Activated naive CD4-positive, alpha-beta T cell treated with anti-CD3 and anti-CD28 coated beads, Interleukin-2, amount 50 U/mL, for 72 hours (primary cell): Measurements from ENCODE around the gene OR10P1. TPM values are rescaled to one million over a fixed set of nuclear protein-coding genes. Genes with fewer than 3 reads are reported as not detected.

ENCODE experiments used
- ATAC-seq, 2 donors: fragments of 150-1000 bp; cut with Tn5 transposase; 2 replicates each; pipeline ENCODE4 v1.10.0; 2021; ENCODE audit warnings: mild to moderate bottlenecking in 2 of 2, moderate library complexity in 2 of 2
- DNase-seq, 2 donors: peaks; one replicate each; pipeline ENCODE4 v3.0.0; 2021 to 2022; ENCODE audit warnings: low spot score in 2 of 2
- H3K27ac Mint-ChIP-seq, 2 donors: one replicate each; pipeline ENCODE4 v1.8.0; 2022; ENCODE audit warnings: mild to moderate bottlenecking in 2 of 2, mixed read lengths in 2 of 2
- H3K36me3 Mint-ChIP-seq, 2 donors: one replicate each; pipeline ENCODE4 v1.8.0; 2022; ENCODE audit warnings: mixed read lengths in 2 of 2
- H3K9me3 Mint-ChIP-seq, 2 donors: one replicate each; pipeline ENCODE4 v1.8.0; 2022; ENCODE audit warnings: mixed read lengths in 2 of 2
- total RNA-seq, 2 donors: library from RNA; stranded (reverse); gene quantifications; one replicate each; pipeline ENCODE4 v1.2.3, GENCODE V29; 2022

OR10P1 gene
- total RNA-seq, 2 donors from 2014 or later, result not detected

GRCh38 chr12:55670276-55670675 lies 33.6 kb downstream of the OR10P1 start:
- H3K9me3 Mint-ChIP-seq, result no peaks in the 10 kb centered on the region
- DNase-seq (no peak), ATAC-seq (no peak)
- no peaks in the 10 kb centered on the region for H3K36me3 Mint-ChIP-seq
- peak overlapping the region in 1 of 2 donors; percentile 18 for H3K27ac Mint-ChIP-seq

- H3K9me3 Mint-ChIP-seq, result no peaks in the 10 kb centered on the region
- no peak for DNase-seq
- no peak for ATAC-seq
- no peaks in the 10 kb centered on the region for H3K36me3 Mint-ChIP-seq
- no peak overlapping the region for H3K27ac Mint-ChIP-seq
Measured at GRCh38 chr12:55671746-55672145, 35.1 kb downstream of the OR10P1 start.

DNA sequence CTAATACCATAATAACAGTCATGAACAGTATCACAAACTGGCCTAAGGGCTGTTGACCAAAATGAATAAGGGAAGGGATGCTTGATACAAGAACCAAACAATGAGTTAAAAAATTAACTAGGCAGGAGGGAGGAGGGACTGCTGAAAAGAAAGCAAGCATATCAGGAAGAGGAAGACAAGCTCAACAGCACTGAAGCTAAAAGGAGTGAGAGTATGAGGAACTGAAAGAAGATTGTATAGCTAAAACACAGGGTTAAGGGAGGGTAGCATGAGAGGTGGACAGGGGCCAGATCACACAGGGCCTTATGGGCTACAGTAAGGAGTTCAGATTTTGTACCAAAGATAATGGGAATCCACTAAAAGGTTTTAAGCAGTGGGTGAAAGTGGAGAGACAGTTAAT lies 36.9 kb downstream of the OR10P1 start:
- ATAC-seq (no peak), DNase-seq (no peak)
- Mint-ChIP-seq H3K27ac (no peak overlapping the region), H3K36me3 (no peaks in the 10 kb centered on the region), H3K9me3 (no peaks in the 10 kb centered on the region)

- ATAC-seq (no peak), DNase-seq (no peak)
- H3K36me3 Mint-ChIP-seq, result no peaks in the 10 kb centered on the region
- no peaks in the 10 kb centered on the region for H3K9me3 Mint-ChIP-seq
- H3K27ac Mint-ChIP-seq, result no peak overlapping the region
Measured at GRCh38 chr12:55675666-55676065, 39.0 kb downstream of the OR10P1 start.

DNA sequence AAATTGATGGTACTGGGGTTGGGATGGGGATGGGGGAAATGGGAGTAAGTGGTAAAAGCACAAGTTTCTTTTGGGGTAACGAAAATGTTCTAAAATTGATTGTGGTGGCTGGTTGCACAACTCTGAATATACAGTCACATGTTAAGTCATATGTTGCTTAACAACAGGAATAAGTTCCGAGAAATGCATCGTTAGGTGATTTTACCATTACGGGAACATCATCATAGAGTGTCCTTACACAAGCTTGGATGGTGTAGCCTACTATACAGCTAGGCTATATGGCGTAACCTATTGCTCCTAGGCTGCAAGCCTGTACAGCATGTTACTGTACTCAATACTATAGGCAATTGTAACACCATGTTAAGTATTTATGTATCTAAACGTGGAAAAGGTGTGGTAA lies 40.0 kb downstream of the OR10P1 start:
- DNase-seq, result no peak
- Mint-ChIP-seq H3K9me3 (no peaks in the 10 kb centered on the region), H3K36me3 (no peaks in the 10 kb centered on the region), H3K27ac (no peak overlapping the region)
- ATAC-seq, result no peak

DNA sequence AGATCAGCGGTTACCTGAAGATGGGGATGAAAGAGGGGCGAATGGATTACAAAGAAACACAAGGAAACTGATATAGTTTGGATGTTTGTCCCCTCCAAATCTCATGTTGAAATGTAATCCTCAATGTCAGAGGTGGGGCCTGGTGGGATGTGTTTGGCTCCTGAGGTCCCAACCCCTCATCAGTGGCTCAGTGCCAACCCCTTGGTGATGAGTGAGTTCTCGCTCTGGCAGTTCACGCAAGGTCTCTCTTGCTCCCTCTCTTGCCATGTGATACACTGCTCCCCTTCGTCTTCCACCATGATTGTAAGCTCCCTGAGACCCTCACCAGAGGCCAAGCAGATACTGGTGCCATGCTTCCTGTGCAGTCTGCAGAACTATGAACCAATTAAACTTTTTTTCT lies 43.0 kb downstream of the OR10P1 start:
- no peak for DNase-seq
- Mint-ChIP-seq H3K36me3 (no peaks in the 10 kb centered on the region), H3K9me3 (no peaks in the 10 kb centered on the region), H3K27ac (no peak overlapping the region)
- ATAC-seq, result no peak

DNA sequence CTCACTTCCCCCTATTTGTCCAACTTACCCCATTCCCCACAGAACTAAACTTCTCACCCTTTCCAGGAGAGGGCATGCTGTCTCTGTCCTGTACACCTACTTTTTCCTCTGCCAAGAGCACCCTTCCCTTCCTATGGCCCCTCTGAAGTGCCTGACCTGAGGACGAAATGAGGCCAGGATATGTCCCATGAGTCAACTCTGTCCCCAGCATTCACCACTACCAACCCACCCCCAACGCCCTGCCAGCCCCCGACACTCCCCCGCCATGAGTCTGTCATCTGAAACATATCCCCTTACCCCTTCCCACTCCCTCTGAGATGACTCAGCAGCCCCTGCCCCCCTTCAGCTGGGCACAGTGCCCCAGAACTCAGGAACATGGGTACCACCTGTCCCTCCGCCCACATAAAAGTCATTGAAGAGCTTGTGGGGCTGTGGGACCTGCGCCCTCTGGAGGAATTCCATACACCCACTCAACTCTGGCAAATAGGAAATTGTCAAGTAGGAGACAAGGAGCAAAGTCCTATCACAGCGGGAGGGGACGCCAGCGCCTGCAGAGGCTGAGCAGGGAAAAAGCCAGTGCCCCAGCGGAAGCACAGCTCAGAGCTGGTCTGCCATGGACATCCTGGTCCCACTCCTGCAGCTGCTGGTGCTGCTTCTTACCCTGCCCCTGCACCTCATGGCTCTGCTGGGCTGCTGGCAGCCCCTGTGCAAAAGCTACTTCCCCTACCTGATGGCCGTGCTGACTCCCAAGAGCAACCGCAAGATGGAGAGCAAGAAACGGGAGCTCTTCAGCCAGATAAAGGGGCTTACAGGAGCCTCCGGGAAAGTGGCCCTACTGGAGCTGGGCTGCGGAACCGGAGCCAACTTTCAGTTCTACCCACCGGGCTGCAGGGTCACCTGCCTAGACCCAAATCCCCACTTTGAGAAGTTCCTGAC lies 44.7 kb downstream of the OR10P1 start:
- DNase-seq (no peak), ATAC-seq (peak; percentile 44 to 50)
- no peak overlapping the region for H3K27ac Mint-ChIP-seq
- no peaks in the 10 kb centered on the region for H3K9me3 Mint-ChIP-seq
- no peaks in the 10 kb centered on the region for H3K36me3 Mint-ChIP-seq

GRCh38 chr12:55682087-55682796 lies 45.5 kb downstream of the OR10P1 start:
- Mint-ChIP-seq H3K27ac (no peak overlapping the region), H3K9me3 (no peaks in the 10 kb centered on the region)
- ATAC-seq, result no peak

GRCh38 chr12:55683676-55684075 lies 47.0 kb downstream of the OR10P1 start:
- Mint-ChIP-seq H3K9me3 (no peaks in the 10 kb centered on the region), H3K36me3 (no peaks in the 10 kb centered on the region), H3K27ac (no peak overlapping the region)
- DNase-seq (no peak), ATAC-seq (no peak)

More at GRCh38 chr12:55682087-55682796, 45.5 kb downstream of the OR10P1 start:
- no peak for DNase-seq
- H3K36me3 Mint-ChIP-seq, result no peaks in the 10 kb centered on the region

- Mint-ChIP-seq H3K36me3 (no peaks in the 10 kb centered on the region), H3K27ac (peak overlapping the region in 1 of 2 donors; percentile 34), H3K9me3 (no peaks in the 10 kb centered on the region)
- ATAC-seq, result no peak
- no peak for DNase-seq
Measured at GRCh38 chr12:55684761-55685370, 48.2 kb downstream of the OR10P1 start.

DNA sequence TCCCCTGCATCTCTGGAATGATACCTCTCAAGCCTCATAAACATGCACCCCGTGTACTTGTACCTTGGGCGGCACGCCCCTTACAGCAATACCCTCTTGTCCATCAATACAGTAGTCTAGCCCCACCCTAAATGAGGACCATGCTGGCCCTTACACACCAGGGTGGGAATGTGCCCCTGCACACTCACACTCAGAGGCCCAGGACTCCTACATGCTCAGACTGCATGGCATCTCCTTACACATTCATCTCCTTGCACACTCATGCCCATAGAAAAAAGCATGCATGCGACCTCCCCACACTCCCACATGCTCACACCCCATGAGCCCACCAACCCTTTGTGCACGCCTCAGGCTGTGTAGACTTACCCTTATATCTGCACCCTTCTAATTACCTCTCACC lies 49.0 kb downstream of the OR10P1 start:
- Mint-ChIP-seq H3K36me3 (no peaks in the 10 kb centered on the region), H3K9me3 (no peaks in the 10 kb centered on the region), H3K27ac (no peak overlapping the region)
- no peak for DNase-seq
- no peak for ATAC-seq

- Mint-ChIP-seq H3K9me3 (no peaks in the 10 kb centered on the region), H3K36me3 (no peaks in the 10 kb centered on the region)
Measured at GRCh38 chr12:55686366-55687010, 49.8 kb downstream of the OR10P1 start.

More at GRCh38 chr12:55686366-55687010, 49.8 kb downstream of the OR10P1 start:
- no peak overlapping the region for H3K27ac Mint-ChIP-seq
- DNase-seq (no peak), ATAC-seq (no peak)

Other genes starting within 250 kb of the OR10P1 start
- gene OR6C65, start 236.4 kb upstream of the OR10P1 start, total RNA-seq, result not detected
- not detected for gene OR6C76, start 210.6 kb upstream of the OR10P1 start, total RNA-seq
- gene OR6C2, start 192.8 kb upstream of the OR10P1 start, total RNA-seq, result not detected
- not detected for gene OR6C70, start 166.8 kb upstream of the OR10P1 start, total RNA-seq
- not detected for gene OR6C68, start 144.5 kb upstream of the OR10P1 start, total RNA-seq
- not detected for gene OR6C4, start 87.3 kb upstream of the OR10P1 start, total RNA-seq
- gene OR2AP1, start 64.4 kb upstream of the OR10P1 start, total RNA-seq, result not detected
- gene ITGA7, start 71.0 kb downstream of the OR10P1 start, total RNA-seq, result 10 to 100 TPM in 1 of 2 donors, 1 to 10 TPM in 1; 4.0 to 11.9 TPM
- 100 to 1,000 TPM; 116 to 118 TPM for gene BLOC1S1, start 79.2 kb downstream of the OR10P1 start, total RNA-seq
- 10 to 100 TPM in 1 of 2 donors, 1 to 10 TPM in 1; 6.4 to 13.3 TPM for gene RDH5, start 83.5 kb downstream of the OR10P1 start, total RNA-seq
- 100 to 1,000 TPM; 129 to 180 TPM for gene CD63, start 92.1 kb downstream of the OR10P1 start, total RNA-seq
- gene GDF11, start 106.2 kb downstream of the OR10P1 start, total RNA-seq, result 10 to 100 TPM in 1 of 2 donors, 1 to 10 TPM in 1; 5.9 to 12.0 TPM
- 100 to 1,000 TPM in 1 of 2 donors, 10 to 100 TPM in 1; 95.0 to 101 TPM for gene SARNP, start 180.8 kb downstream of the OR10P1 start, total RNA-seq
- gene ORMDL2, start 181.1 kb downstream of the OR10P1 start, total RNA-seq, result 10 to 100 TPM; 27.0 to 35.2 TPM
- 10 to 100 TPM; 29.0 to 33.4 TPM for gene DNAJC14, start 192.7 kb downstream of the OR10P1 start, total RNA-seq
- under 1 TPM in 1 of 2 donors, not detected in 1; 0.12 TPM for gene MMP19, start 206.0 kb downstream of the OR10P1 start, total RNA-seq